Keratinocyte (primary cell): ENCODE data around the gene ELP4. TPM values are rescaled to one million over a fixed set of nuclear protein-coding genes. Genes with fewer than 3 reads are reported as not detected.

Experiments used
- DNase-seq: peaks from one replicate; pipeline ENCODE4 v3.0.0-alpha.2; 2011; ENCODE audit warnings: low read depth, missing footprints, low spot score
- FAIRE-seq: peaks from 2 replicates; lab custom pipeline; 2011; peaks lifted over from hg19 to GRCh38; lab: Jason Lieb, UNC
- H2AFZ ChIP-seq: 2 replicates; pipeline ENCODE4 v1.6.0; 2012; ENCODE audit warnings: low read length, control low read depth, inconsistent platforms; ENCODE audit not compliant: control insufficient read depth
- H3K27ac ChIP-seq: 2 replicates; pipeline ENCODE4 v1.5.1; 2011; ENCODE audit warnings: low read length; ENCODE audit not compliant: control insufficient read depth, insufficient read depth
- H3K27me3 ChIP-seq: 3 replicates; pipeline ENCODE4 v1.6.0; 2011; ENCODE audit warnings: low read length; ENCODE audit not compliant: control insufficient read depth, insufficient read depth; ENCODE audit errors: extremely low read depth
- H3K36me3 ChIP-seq, 2 experiments: 2 replicates in 1 of 2; 3 replicates in 1 of 2; pipeline ENCODE4 v1.5.1; 2011; ENCODE audit warnings: low read length in 2 of 2, mild to moderate bottlenecking in 1 of 2; ENCODE audit not compliant: control insufficient read depth in 2 of 2, insufficient read depth in 2 of 2; ENCODE audit errors: extremely low read depth in 1 of 2
- H3K4me1 ChIP-seq: 3 replicates; pipeline ENCODE4 v1.5.1; 2011; ENCODE audit warnings: low read length; ENCODE audit not compliant: control insufficient read depth, insufficient read depth; ENCODE audit errors: extremely low read depth
- H3K4me2 ChIP-seq: 3 replicates; pipeline ENCODE4 v1.6.0; 2011; ENCODE audit warnings: low read depth, low read length; ENCODE audit not compliant: control insufficient read depth, insufficient read depth; ENCODE audit errors: extremely low read depth
- H3K4me3 ChIP-seq, 3 experiments: fragments of 200-600 bp in 1 of 3; sonication (generic) in 1 of 3; 2 replicates in 2 of 3; 3 replicates in 1 of 3; pipeline ENCODE4 v1.5.1; 2011 to 2016; ENCODE audit warnings: low read length in 3 of 3, mild to moderate bottlenecking in 3 of 3, control low read depth in 2 of 3, inconsistent platforms in 1 of 3, low read depth in 1 of 3, mixed read lengths in 1 of 3, mixed run types in 1 of 3, moderate library complexity in 1 of 3; ENCODE audit not compliant: control insufficient read depth in 2 of 3, insufficient read depth in 2 of 3; ENCODE audit errors: extremely low read depth in 1 of 3
- H3K79me2 ChIP-seq: 2 replicates; pipeline ENCODE4 v1.6.0; 2012; ENCODE audit warnings: low read length; ENCODE audit not compliant: control insufficient read depth, insufficient read depth
- H3K9ac ChIP-seq: 3 replicates; pipeline ENCODE4 v1.6.0; 2011; ENCODE audit warnings: low read length; ENCODE audit not compliant: control insufficient read depth, insufficient read depth; ENCODE audit errors: extremely low read depth
- H3K9me1 ChIP-seq: 3 replicates; pipeline ENCODE4 v1.6.0; 2011; ENCODE audit warnings: low read length; ENCODE audit not compliant: control insufficient read depth, insufficient read depth; ENCODE audit errors: extremely low read depth
- H3K9me3 ChIP-seq: 2 replicates; pipeline ENCODE4 v1.5.1; 2012; ENCODE audit warnings: low read depth, low read length; ENCODE audit not compliant: control insufficient read depth
- H4K20me1 ChIP-seq: 3 replicates; pipeline ENCODE4 v1.6.0; 2011; ENCODE audit warnings: low read length; ENCODE audit not compliant: control insufficient read depth, insufficient read depth; ENCODE audit errors: extremely low read depth
- CTCF ChIP-seq, 3 experiments: IDR thresholded peaks in 1 of 3; conservative IDR thresholded peaks in 1 of 3; optimal IDR thresholded peaks in 1 of 3; 2 replicates in 2 of 3; 3 replicates in 1 of 3; pipeline versions ENCODE3 to v1.5.1; 2011; ENCODE audit warnings: low read length in 3 of 3, mild to moderate bottlenecking in 3 of 3, moderate library complexity in 2 of 3, control low read depth in 1 of 3, inconsistent platforms in 1 of 3; ENCODE audit not compliant: insufficient read depth in 2 of 3; ENCODE audit errors: extremely low read depth in 1 of 3
- EZH2 ChIP-seq: IDR thresholded peaks from one replicate; pipeline ENCODE4 v1.6.1; 2012; ENCODE audit warnings: inconsistent platforms, mild to moderate bottlenecking, low read length, moderate library complexity
- dilution Hi-C: fragments of 300-500 bp; cut with MboI; formaldehyde crosslinking; loops from one replicate; pipeline ENCODE4 v1.7.0; 2020; ENCODE audit warnings: low sequenced_read_pairs; ENCODE audit not compliant: extremely low pct_ligation_motif_present
- polyA plus RNA-seq, 5 experiments: library from polyadenylated mRNA; depleted of rRNA in 3 of 5; stranded (reverse) in 3 of 5; stranded (forward) in 1 of 5; unstranded in 1 of 5; fragments of >200 nt; gene quantifications; 1 replicate in 1 of 5; 2 replicates in 3 of 5; 3 replicates in 1 of 5; pipeline versions ENCODE4 v1.2.1 to v1.2.3, GENCODE V29; 2011 to 2012; ENCODE audit warnings: missing spikeins in 2 of 5, low read depth in 1 of 5, low replicate concordance in 1 of 5

ELP4 gene
- polyA plus RNA-seq, 1 donor (not counting 4 experiments of a cell fraction or from before 2014, with no cell fraction given): 29.6 TPM

GRCh38 chr11:31767685-31768084 is 258.1 kb downstream of the ELP4 start:
- H3K9ac ChIP-seq: no peak overlapping the region
- TF ChIP-seq EZH2: no peak
- TF ChIP-seq CTCF (optimal IDR thresholded peaks at IDR 0.05 in 1 of 3, IDR thresholded peaks at IDR 0.05 in 1 of 3, conservative IDR thresholded peaks at IDR 0.05 in 1 of 3; ENCODE audit: extremely low read depth in 1 of 3, insufficient read depth in 2 of 3, low read length in 3 of 3): no peak
- H3K4me3 ChIP-seq: no peak overlapping the region
- H3K27ac ChIP-seq: no peak overlapping the region
- no peak for DNase-seq
- H3K9me3 ChIP-seq: no peaks in the 10 kb centered on the region
- no peak overlapping the region for H2AFZ ChIP-seq
- H3K27me3 ChIP-seq: no peaks in the 10 kb centered on the region
- no peaks in the 10 kb centered on the region for H3K79me2 ChIP-seq
- no peaks in the 10 kb centered on the region for H3K36me3 ChIP-seq
- FAIRE-seq: no peak
- no peaks in the 10 kb centered on the region for H3K4me1 ChIP-seq
- H3K9me1 ChIP-seq: no peaks in the 10 kb centered on the region
- H3K4me2 ChIP-seq: no peak overlapping the region
- no peaks in the 10 kb centered on the region for H4K20me1 ChIP-seq
- dilution Hi-C loops: no loop called here

- Histone ChIP-seq H4K20me1 (no peaks in the 10 kb centered on the region), H3K36me3 (no peaks in the 10 kb centered on the region), H3K9ac (no peak overlapping the region), H3K27me3 (no peaks in the 10 kb centered on the region), H3K27ac (no peak overlapping the region), H3K9me3 (no peaks in the 10 kb centered on the region), H3K4me2 (no peak overlapping the region), H3K9me1 (no peaks in the 10 kb centered on the region), H3K4me3 (no peak overlapping the region), H2AFZ (no peak overlapping the region), H3K79me2 (no peaks in the 10 kb centered on the region), H3K4me1 (no peaks in the 10 kb centered on the region)
- dilution Hi-C loops: no loop called here
- FAIRE-seq: no peak
- no peak for DNase-seq
- no peak for TF ChIP-seq CTCF (optimal IDR thresholded peaks at IDR 0.05 in 1 of 3, IDR thresholded peaks at IDR 0.05 in 1 of 3, conservative IDR thresholded peaks at IDR 0.05 in 1 of 3; ENCODE audit: extremely low read depth in 1 of 3, insufficient read depth in 2 of 3, low read length in 3 of 3)
- no peak for TF ChIP-seq EZH2
These were observed 259.4 kb downstream of the ELP4 start for GRCh38 chr11:31768749-31769640.
